Activated T-cell treated with anti-CD3 and anti-CD28 coated beads, Interleukin-2, amount 50 U/mL, for 72 hours (primary cell): Measurements from ENCODE around the gene APOBEC3H. TPM values are rescaled to one million over a fixed set of nuclear protein-coding genes. Genes with fewer than 3 reads are reported as not detected.
"Not testable (repeated sequence)": the region's sequence is repeated elsewhere in the genome, so short reads cannot be mapped to it uniquely, and the experiment has no call there.

Experiments used
- ATAC-seq, 2 donors: fragments of 150-1000 bp; cut with Tn5 transposase; replicated peaks in 1 of 2; 2 replicates each; pipeline ENCODE4 v1.10.0; 2021; ENCODE audit warnings: moderate library complexity in 2 of 2, mild to moderate bottlenecking in 1 of 2
- DNase-seq, 2 donors: peaks; one replicate each; pipeline ENCODE4 v3.0.0; 2021 to 2022; ENCODE audit warnings: mixed read lengths in 1 of 2
- H3K27ac Mint-ChIP-seq: one replicate; pipeline ENCODE4 v1.8.0; 2022; ENCODE audit warnings: mild to moderate bottlenecking, moderate library complexity, mixed read lengths
- H3K27me3 Mint-ChIP-seq: one replicate; pipeline ENCODE4 v1.8.0; 2022; ENCODE audit warnings: low read depth, mixed read lengths
- H3K36me3 Mint-ChIP-seq, 2 donors: one replicate each; pipeline ENCODE4 v1.8.0; 2022; ENCODE audit warnings: mixed read lengths in 2 of 2, mild to moderate bottlenecking in 1 of 2; ENCODE audit not compliant: insufficient read depth in 2 of 2
- H3K4me1 Mint-ChIP-seq: one replicate; pipeline ENCODE4 v1.8.0; 2022; ENCODE audit warnings: low read depth, mixed read lengths
- H3K4me3 Mint-ChIP-seq, 2 donors: one replicate each; pipeline ENCODE4 v1.8.0; 2022; ENCODE audit warnings: mild to moderate bottlenecking in 2 of 2, mixed read lengths in 2 of 2, moderate library complexity in 2 of 2
- H3K9me3 Mint-ChIP-seq, 2 donors: one replicate each; pipeline ENCODE4 v1.8.0; 2022; ENCODE audit warnings: mixed read lengths in 2 of 2
- total RNA-seq, 2 donors: library from RNA; stranded (reverse); gene quantifications; one replicate each; pipeline ENCODE4 v1.2.3, GENCODE V29; 2022

Gene APOBEC3H
- total RNA-seq, 2 donors from 2014 or later: 21.9 to 24.4 TPM

- H3K9me3 Mint-ChIP-seq, H3K27me3 Mint-ChIP-seq, DNase-seq, ATAC-seq, H3K36me3 Mint-ChIP-seq: not testable (repeated sequence)
- Mint-ChIP-seq H3K4me1 (peaks cover 37% of the 10 kb centered on the region), H3K27ac (peak overlapping the region; percentile 86), H3K4me3 (peak overlapping the region; percentile 94 to 96)
These were observed 20.7 kb upstream of the APOBEC3H start for GRCh38 chr22:39076155-39077025.

GRCh38 chr22:39077026-39077840 lies 19.8 kb upstream of the APOBEC3H start, which contains the start of gene APOBEC3G:
TSS of gene APOBEC3G (plus strand) at chr22:39077275. CDS start at chr22:39077362, 87 bp downstream.
- H3K27me3 Mint-ChIP-seq, H3K36me3 Mint-ChIP-seq, H3K9me3 Mint-ChIP-seq: not testable (repeated sequence)
- peak within 1 kb of the TSS; percentile 92 for H3K27ac Mint-ChIP-seq
- H3K4me3 Mint-ChIP-seq: peak within 1 kb of the TSS; percentile 94 to 96
- peaks cover 43% of the 10 kb centered on the region for H3K4me1 Mint-ChIP-seq
- peak; percentile 94 to 96 for ATAC-seq
- DNase-seq: peak; percentile 61 to 64

GRCh38 chr22:39077912-39078311 lies 19.1 kb upstream of the APOBEC3H start:
- Mint-ChIP-seq H3K27ac (peak overlapping the region; percentile 92), H3K4me3 (peak overlapping the region; percentile 94 to 96), H3K4me1 (peaks cover 45% of the 10 kb centered on the region)
- not testable (repeated sequence) for H3K36me3 Mint-ChIP-seq, H3K9me3 Mint-ChIP-seq, ATAC-seq, DNase-seq, H3K27me3 Mint-ChIP-seq

- peaks cover 1 to 10% of the 10 kb centered on the region in 2 donors for H3K36me3 Mint-ChIP-seq
- DNase-seq: no peak
- ATAC-seq: no peak
These were observed 18.7 kb upstream of the APOBEC3H start for GRCh38 chr22:39078329-39078728.

GRCh38 chr22:39079054-39079637 lies 17.9 kb upstream of the APOBEC3H start:
- Mint-ChIP-seq H3K27ac (peak overlapping the region; percentile 89), H3K4me1 (peaks cover 50% of the 10 kb centered on the region), H3K4me3 (peak overlapping the region; percentile 94 to 96)
- H3K9me3 Mint-ChIP-seq, ATAC-seq, DNase-seq, H3K36me3 Mint-ChIP-seq, H3K27me3 Mint-ChIP-seq: not testable (repeated sequence)

More at GRCh38 chr22:39078329-39078728, 18.7 kb upstream of the APOBEC3H start:
- Mint-ChIP-seq H3K27me3 (no peaks in the 10 kb centered on the region), H3K4me1 (peaks cover 49% of the 10 kb centered on the region), H3K4me3 (peak overlapping the region; percentile 94 to 96), H3K27ac (peak overlapping the region; percentile 92), H3K9me3 (no peaks in the 10 kb centered on the region)

- Mint-ChIP-seq H3K9me3 (no peaks in the 10 kb centered on the region), H3K36me3 (peaks cover 1 to 10% of the 10 kb centered on the region in 2 donors), H3K27ac (peak overlapping the region; percentile 42), H3K27me3 (no peaks in the 10 kb centered on the region), H3K4me1 (peaks cover 50% of the 10 kb centered on the region), H3K4me3 (peak overlapping the region; percentile 17 to 29)
- ATAC-seq: no peak
- no peak for DNase-seq
These were observed 16.8 kb upstream of the APOBEC3H start for GRCh38 chr22:39080052-39080762.

GRCh38 chr22:39081016-39081415 lies 16.0 kb upstream of the APOBEC3H start:
- ATAC-seq (no peak), DNase-seq (no peak)
- Mint-ChIP-seq H3K4me3 (peak overlapping the region in 1 of 2 donors; percentile 42), H3K4me1 (peaks cover 49% of the 10 kb centered on the region), H3K27ac (no peak overlapping the region), H3K9me3 (no peaks in the 10 kb centered on the region), H3K36me3 (peaks cover 1 to 11% of the 10 kb centered on the region in 2 donors), H3K27me3 (no peaks in the 10 kb centered on the region)

- peak overlapping the region; percentile 50 for H3K27ac Mint-ChIP-seq
- no peaks in the 10 kb centered on the region for H3K27me3 Mint-ChIP-seq
- ATAC-seq (no peak), DNase-seq (no peak)
- H3K9me3 Mint-ChIP-seq: no peaks in the 10 kb centered on the region
- H3K4me1 Mint-ChIP-seq: peaks cover 49% of the 10 kb centered on the region
- H3K4me3 Mint-ChIP-seq: peak overlapping the region in 1 of 2 donors; percentile 27
- peaks cover 1 to 14% of the 10 kb centered on the region in 2 donors for H3K36me3 Mint-ChIP-seq
These were observed 15.4 kb upstream of the APOBEC3H start for GRCh38 chr22:39081598-39081997.

- Mint-ChIP-seq H3K36me3 (peaks cover 1 to 12% of the 10 kb centered on the region in 2 donors), H3K4me3 (no peak overlapping the region), H3K27me3 (no peaks in the 10 kb centered on the region), H3K4me1 (peaks cover 57% of the 10 kb centered on the region), H3K27ac (no peak overlapping the region), H3K9me3 (no peaks in the 10 kb centered on the region)
- ATAC-seq: no peak
- DNase-seq: no peak
These were observed 13.6 kb upstream of the APOBEC3H start for GRCh38 chr22:39083212-39084165.

- no peak overlapping the region for H3K4me3 Mint-ChIP-seq
- no peak overlapping the region for H3K27ac Mint-ChIP-seq
- peaks cover 66% of the 10 kb centered on the region for H3K4me1 Mint-ChIP-seq
- H3K27me3 Mint-ChIP-seq: no peaks in the 10 kb centered on the region
- DNase-seq (no peak), ATAC-seq (no peak)
- peaks cover 1 to 9% of the 10 kb centered on the region in 2 donors for H3K36me3 Mint-ChIP-seq
- no peaks in the 10 kb centered on the region for H3K9me3 Mint-ChIP-seq
These were observed 12.4 kb upstream of the APOBEC3H start for GRCh38 chr22:39084666-39085065.

GRCh38 chr22:39087098-39087497 lies 9.9 kb upstream of the APOBEC3H start:
- H3K4me1 Mint-ChIP-seq: peaks cover 71% of the 10 kb centered on the region
- no peak overlapping the region for H3K4me3 Mint-ChIP-seq
- ATAC-seq (no peak), DNase-seq (no peak)
- H3K9me3 Mint-ChIP-seq: no peaks in the 10 kb centered on the region
- peaks cover 0 to 4% of the 10 kb centered on the region in 2 donors for H3K36me3 Mint-ChIP-seq
- H3K27me3 Mint-ChIP-seq: no peaks in the 10 kb centered on the region
- H3K27ac Mint-ChIP-seq: peak overlapping the region; percentile 4
